Astrocyte (in vitro differentiated cells and primary cell): ENCODE data around the gene RNLS. TPM values are rescaled to one million over a fixed set of nuclear protein-coding genes. Genes with fewer than 3 reads are reported as not detected.

ENCODE experiments used
- DNase-seq: peaks from one replicate; pipeline ENCODE4 v3.0.0-alpha.2; 2010; ENCODE audit warnings: low read depth
- FAIRE-seq: peaks from 2 replicates; lab custom pipeline; 2011; peaks lifted over from hg19 to GRCh38; lab: Jason Lieb, UNC
- H2AFZ ChIP-seq: 2 replicates; pipeline ENCODE4 v1.6.0; 2012; ENCODE audit warnings: low read depth, low read length, inconsistent platforms
- H3K27ac ChIP-seq: 2 replicates; pipeline ENCODE4 v1.5.1; 2011; ENCODE audit warnings: low read depth, low read length, inconsistent platforms
- H3K27me3 ChIP-seq: 2 replicates; pipeline ENCODE4 v1.6.0; 2011; ENCODE audit warnings: low read length, inconsistent platforms; ENCODE audit not compliant: insufficient read depth
- H3K36me3 ChIP-seq: 2 replicates; pipeline ENCODE4 v1.5.1; 2011; ENCODE audit warnings: low read length, inconsistent platforms; ENCODE audit not compliant: insufficient read depth
- H3K4me1 ChIP-seq: 2 replicates; pipeline ENCODE4 v1.5.1; 2011; ENCODE audit warnings: low read length, inconsistent platforms; ENCODE audit not compliant: insufficient read depth
- H3K4me2 ChIP-seq: 2 replicates; pipeline ENCODE4 v1.6.0; 2012; ENCODE audit warnings: low read length, inconsistent platforms
- H3K4me3 ChIP-seq: 2 replicates; pipeline ENCODE4 v1.5.1; 2011; ENCODE audit warnings: low read depth, mild to moderate bottlenecking, low read length, inconsistent platforms; ENCODE audit not compliant: insufficient read depth
- H3K79me2 ChIP-seq: 2 replicates; pipeline ENCODE4 v1.6.0; 2012; ENCODE audit warnings: mild to moderate bottlenecking, low read length, inconsistent platforms; ENCODE audit not compliant: insufficient read depth
- H3K9ac ChIP-seq: 2 replicates; pipeline ENCODE4 v1.6.0; 2012; ENCODE audit warnings: mild to moderate bottlenecking, low read length, inconsistent platforms
- H3K9me3 ChIP-seq: 2 replicates; pipeline ENCODE4 v1.5.1; 2012; ENCODE audit warnings: low read depth, mild to moderate bottlenecking, low read length, inconsistent platforms; ENCODE audit not compliant: insufficient read depth
- H4K20me1 ChIP-seq: 2 replicates; pipeline ENCODE4 v1.6.0; 2012; ENCODE audit warnings: low read length, inconsistent platforms; ENCODE audit not compliant: insufficient read depth
- H3K27ac Mint-ChIP-seq: one replicate; pipeline ENCODE4 v1.8.0; 2021; ENCODE audit warnings: mild to moderate bottlenecking, mixed read lengths; ENCODE audit not compliant: unreplicated experiment
- H3K27me3 Mint-ChIP-seq: one replicate; pipeline ENCODE4 v1.8.0; 2021; ENCODE audit warnings: low read depth, mixed read lengths; ENCODE audit not compliant: unreplicated experiment
- H3K36me3 Mint-ChIP-seq: one replicate; pipeline ENCODE4 v1.8.0; 2021; ENCODE audit warnings: low read depth, mixed read lengths; ENCODE audit not compliant: unreplicated experiment
- H3K4me1 Mint-ChIP-seq: one replicate; pipeline ENCODE4 v1.8.0; 2021; ENCODE audit warnings: low read depth, mixed read lengths; ENCODE audit not compliant: unreplicated experiment
- H3K4me3 Mint-ChIP-seq: one replicate; pipeline ENCODE4 v1.8.0; 2021; ENCODE audit warnings: mild to moderate bottlenecking, moderate library complexity, mixed read lengths; ENCODE audit not compliant: unreplicated experiment
- H3K9me3 Mint-ChIP-seq: one replicate; pipeline ENCODE4 v1.8.0; 2021; ENCODE audit warnings: mild to moderate bottlenecking, mixed read lengths; ENCODE audit not compliant: unreplicated experiment
- EZH2 ChIP-seq: IDR thresholded peaks from 2 replicates; pipeline ENCODE4 v1.6.1; 2012; ENCODE audit warnings: mild to moderate bottlenecking, low read length, inconsistent platforms; ENCODE audit not compliant: insufficient read depth
- total RNA-seq: library from RNA; stranded (reverse); gene quantifications from 2 replicates; pipeline ENCODE4 v1.2.1, GENCODE V29; 2021
- TF ChIP-seq, protein P1 (sequence below): IDR thresholded peaks from 2 replicates; pipeline ENCODE4 v1.5.1; 2011; ENCODE audit warnings: low read depth, mild to moderate bottlenecking, inconsistent platforms, low read length, moderate library complexity; ENCODE audit not compliant: insufficient read depth

The RNLS gene
- total RNA-seq, 1 donor from 2014 or later: 6.9 TPM

GRCh38 chr10:88423732-88424131 is 159.4 kb downstream of the RNLS start:
- H3K36me3 Mint-ChIP-seq: no peaks in the 10 kb centered on the region
- no peaks in the 10 kb centered on the region for H3K27me3 Mint-ChIP-seq
- no peaks in the 10 kb centered on the region for H3K79me2 ChIP-seq
- H3K27ac ChIP-seq: no peak overlapping the region
- H3K9me3 ChIP-seq: no peaks in the 10 kb centered on the region
- FAIRE-seq (no peak), DNase-seq (no peak)
- no peak overlapping the region for H3K4me3 ChIP-seq
- H3K9ac ChIP-seq: no peak overlapping the region
- no peak overlapping the region for H2AFZ ChIP-seq
- no peaks in the 10 kb centered on the region for H3K36me3 ChIP-seq
- H3K27ac Mint-ChIP-seq: no peak overlapping the region
- no peak overlapping the region for H3K4me2 ChIP-seq
- no peaks in the 10 kb centered on the region for H4K20me1 ChIP-seq
- no peaks in the 10 kb centered on the region for H3K27me3 ChIP-seq
- H3K4me1 ChIP-seq: no peaks in the 10 kb centered on the region
- H3K4me3 Mint-ChIP-seq: no peak overlapping the region
- H3K4me1 Mint-ChIP-seq: peaks cover 6% of the 10 kb centered on the region
- TF ChIP-seq, protein P1, sequence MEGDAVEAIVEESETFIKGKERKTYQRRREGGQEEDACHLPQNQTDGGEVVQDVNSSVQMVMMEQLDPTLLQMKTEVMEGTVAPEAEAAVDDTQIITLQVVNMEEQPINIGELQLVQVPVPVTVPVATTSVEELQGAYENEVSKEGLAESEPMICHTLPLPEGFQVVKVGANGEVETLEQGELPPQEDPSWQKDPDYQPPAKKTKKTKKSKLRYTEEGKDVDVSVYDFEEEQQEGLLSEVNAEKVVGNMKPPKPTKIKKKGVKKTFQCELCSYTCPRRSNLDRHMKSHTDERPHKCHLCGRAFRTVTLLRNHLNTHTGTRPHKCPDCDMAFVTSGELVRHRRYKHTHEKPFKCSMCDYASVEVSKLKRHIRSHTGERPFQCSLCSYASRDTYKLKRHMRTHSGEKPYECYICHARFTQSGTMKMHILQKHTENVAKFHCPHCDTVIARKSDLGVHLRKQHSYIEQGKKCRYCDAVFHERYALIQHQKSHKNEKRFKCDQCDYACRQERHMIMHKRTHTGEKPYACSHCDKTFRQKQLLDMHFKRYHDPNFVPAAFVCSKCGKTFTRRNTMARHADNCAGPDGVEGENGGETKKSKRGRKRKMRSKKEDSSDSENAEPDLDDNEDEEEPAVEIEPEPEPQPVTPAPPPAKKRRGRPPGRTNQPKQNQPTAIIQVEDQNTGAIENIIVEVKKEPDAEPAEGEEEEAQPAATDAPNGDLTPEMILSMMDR: no peak
- no peak for TF ChIP-seq EZH2
- no peaks in the 10 kb centered on the region for H3K9me3 Mint-ChIP-seq

DNA sequence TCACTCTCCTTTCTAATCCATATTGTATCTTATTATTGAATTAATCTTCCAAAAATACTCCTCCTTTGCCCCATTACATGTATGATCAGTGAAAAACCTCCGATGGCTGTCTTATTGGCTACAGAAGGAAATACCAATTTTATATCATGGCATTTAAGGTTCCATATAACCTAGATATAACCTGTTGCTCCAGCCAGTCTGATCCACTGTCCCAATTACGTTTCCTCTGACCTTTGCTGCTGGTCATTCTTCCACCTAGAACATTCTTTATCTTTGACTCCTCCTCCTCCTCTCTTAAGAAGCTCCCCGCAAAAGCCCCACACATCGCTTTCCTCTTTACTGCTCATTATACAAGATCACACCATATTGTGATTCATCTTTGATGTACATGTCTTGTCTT is 161.5 kb downstream of the RNLS start:
- FAIRE-seq: no peak
- H3K9me3 ChIP-seq: no peaks in the 10 kb centered on the region
- Mint-ChIP-seq H3K27ac (no peak overlapping the region), H3K4me1 (no peaks in the 10 kb centered on the region), H3K4me3 (no peak overlapping the region), H3K27me3 (no peaks in the 10 kb centered on the region), H3K9me3 (no peaks in the 10 kb centered on the region), H3K36me3 (no peaks in the 10 kb centered on the region)
- H3K79me2 ChIP-seq: no peaks in the 10 kb centered on the region
- H3K9ac ChIP-seq: no peak overlapping the region
- no peaks in the 10 kb centered on the region for H4K20me1 ChIP-seq
- no peaks in the 10 kb centered on the region for H3K4me1 ChIP-seq
- no peaks in the 10 kb centered on the region for H3K36me3 ChIP-seq
- TF ChIP-seq, protein P1: no peak
- TF ChIP-seq EZH2: no peak
- DNase-seq: no peak
- no peak overlapping the region for H3K27ac ChIP-seq
- H3K27me3 ChIP-seq: no peaks in the 10 kb centered on the region
- H3K4me2 ChIP-seq: no peak overlapping the region
- H2AFZ ChIP-seq: no peak overlapping the region
- H3K4me3 ChIP-seq: no peak overlapping the region

- H3K4me3 Mint-ChIP-seq: no peak overlapping the region
- H3K27ac Mint-ChIP-seq: no peak overlapping the region
- no peaks in the 10 kb centered on the region for H3K4me1 Mint-ChIP-seq
- H3K4me2 ChIP-seq: no peak overlapping the region
- FAIRE-seq: no peak
- H3K9me3 Mint-ChIP-seq: no peaks in the 10 kb centered on the region
- no peaks in the 10 kb centered on the region for H4K20me1 ChIP-seq
- H3K4me1 ChIP-seq: no peaks in the 10 kb centered on the region
- no peaks in the 10 kb centered on the region for H3K9me3 ChIP-seq
- H3K36me3 ChIP-seq: no peaks in the 10 kb centered on the region
- TF ChIP-seq EZH2: no peak
- TF ChIP-seq, protein P1: no peak
- no peak overlapping the region for H3K4me3 ChIP-seq
- H3K27ac ChIP-seq: no peak overlapping the region
- no peaks in the 10 kb centered on the region for H3K36me3 Mint-ChIP-seq
- H2AFZ ChIP-seq: no peak overlapping the region
- H3K9ac ChIP-seq: no peak overlapping the region
- H3K79me2 ChIP-seq: no peaks in the 10 kb centered on the region
- no peak for DNase-seq
- no peaks in the 10 kb centered on the region for H3K27me3 Mint-ChIP-seq
- H3K27me3 ChIP-seq: no peaks in the 10 kb centered on the region
Observed at GRCh38 chr10:88418871-88419270, 164.2 kb downstream of the RNLS start.
